NB4 (cell line): ENCODE data around the gene TOPAZ1.

ENCODE experiments used
- MYC ChIP-seq: IDR thresholded peaks from 2 replicates; pipeline ENCODE4 v1.6.1; 2011; ENCODE audit warnings: low read depth, low read length
- POLR2A ChIP-seq: IDR thresholded peaks from 2 replicates; pipeline ENCODE4 v1.6.1; 2011; ENCODE audit warnings: mild to moderate bottlenecking; ENCODE audit not compliant: insufficient read length; ENCODE audit errors: extremely low read depth
- TF ChIP-seq, protein P1 (sequence below): IDR thresholded peaks from one replicate; pipeline ENCODE4 v1.5.1; 2012; ENCODE audit warnings: low read depth, low read length

DNA sequence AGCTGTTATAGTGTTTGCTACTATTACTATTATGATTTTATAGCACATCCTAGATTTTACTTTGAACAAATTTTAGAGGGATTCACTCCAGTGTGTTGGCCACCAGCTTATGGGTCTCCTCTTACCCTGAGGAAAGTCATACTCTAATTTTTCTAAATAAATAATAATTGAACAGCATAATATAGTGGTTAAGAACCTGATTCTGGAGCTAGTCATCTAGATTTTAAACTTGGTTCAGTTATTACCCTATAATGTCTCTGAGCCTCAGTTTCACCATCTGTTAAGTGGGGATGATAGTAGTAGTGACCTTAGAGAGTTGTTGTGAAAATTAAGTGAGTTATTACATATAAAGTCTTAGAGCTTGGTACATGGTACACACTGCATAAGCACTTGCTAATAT lies 30.7 kb upstream of the TOPAZ1 start:
- TF ChIP-seq, protein P1, sequence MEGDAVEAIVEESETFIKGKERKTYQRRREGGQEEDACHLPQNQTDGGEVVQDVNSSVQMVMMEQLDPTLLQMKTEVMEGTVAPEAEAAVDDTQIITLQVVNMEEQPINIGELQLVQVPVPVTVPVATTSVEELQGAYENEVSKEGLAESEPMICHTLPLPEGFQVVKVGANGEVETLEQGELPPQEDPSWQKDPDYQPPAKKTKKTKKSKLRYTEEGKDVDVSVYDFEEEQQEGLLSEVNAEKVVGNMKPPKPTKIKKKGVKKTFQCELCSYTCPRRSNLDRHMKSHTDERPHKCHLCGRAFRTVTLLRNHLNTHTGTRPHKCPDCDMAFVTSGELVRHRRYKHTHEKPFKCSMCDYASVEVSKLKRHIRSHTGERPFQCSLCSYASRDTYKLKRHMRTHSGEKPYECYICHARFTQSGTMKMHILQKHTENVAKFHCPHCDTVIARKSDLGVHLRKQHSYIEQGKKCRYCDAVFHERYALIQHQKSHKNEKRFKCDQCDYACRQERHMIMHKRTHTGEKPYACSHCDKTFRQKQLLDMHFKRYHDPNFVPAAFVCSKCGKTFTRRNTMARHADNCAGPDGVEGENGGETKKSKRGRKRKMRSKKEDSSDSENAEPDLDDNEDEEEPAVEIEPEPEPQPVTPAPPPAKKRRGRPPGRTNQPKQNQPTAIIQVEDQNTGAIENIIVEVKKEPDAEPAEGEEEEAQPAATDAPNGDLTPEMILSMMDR = no peak
- TF ChIP-seq MYC = no peak
- no peak for TF ChIP-seq POLR2A
